GM20000 (cell line): ENCODE measurements around the gene ELMO1.
A peak's percentile ranks its signal among the peaks of the same experiment; 100 is the strongest.

Experiments
- DNase-seq: peaks from one replicate; pipeline ENCODE4 v3.0.0; 2012; ENCODE audit warnings: low spot score
- TF ChIP-seq, protein P1 (sequence below): IDR thresholded peaks from 2 replicates; pipeline ENCODE4 v1.5.1; 2012; ENCODE audit warnings: mild to moderate bottlenecking, control low read depth; ENCODE audit errors: extremely low read depth, missing control alignments

The ELMO1 gene

DNA sequence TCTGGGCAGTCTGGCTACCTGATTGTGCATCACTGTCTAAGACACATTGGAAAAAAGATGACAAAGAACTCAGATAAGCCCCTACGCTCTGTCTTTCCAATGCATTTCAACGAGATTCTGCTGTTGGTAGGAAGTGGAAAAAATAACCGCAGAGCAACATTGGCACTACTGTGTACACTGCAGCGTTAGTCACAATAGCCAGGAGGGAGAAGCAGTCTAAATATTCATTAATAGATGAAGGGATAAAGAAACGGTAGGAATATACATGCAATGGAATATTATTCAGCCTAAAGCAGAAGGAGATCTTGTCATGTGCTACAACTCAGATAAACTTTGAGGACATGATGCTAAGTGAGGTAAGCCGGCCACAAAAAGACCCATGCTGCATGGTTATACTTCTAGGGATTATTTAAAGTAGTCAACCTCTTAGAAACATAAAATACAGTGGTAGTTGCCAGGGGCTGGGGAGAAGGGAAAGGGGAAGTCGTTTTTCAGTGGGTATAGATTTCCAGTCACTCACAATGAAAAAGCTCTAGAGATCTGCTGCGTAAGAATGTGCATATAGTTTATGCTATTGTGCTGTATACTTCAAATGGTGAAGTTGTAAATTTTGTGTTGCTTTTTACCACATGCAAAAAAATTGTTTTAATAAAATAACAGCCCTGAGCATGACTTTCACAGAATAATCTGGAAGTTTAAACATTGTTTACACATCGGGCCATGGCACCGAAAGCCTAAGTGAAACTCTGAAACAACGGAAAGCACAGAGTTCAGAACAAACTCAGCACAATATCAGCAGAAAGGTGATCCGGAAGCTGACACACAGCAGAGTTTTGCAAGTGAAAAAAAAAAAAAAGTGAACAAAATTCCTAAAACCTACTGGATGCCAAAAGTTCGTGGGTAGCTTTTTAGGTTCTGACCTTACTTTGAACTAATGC lies 40.1 kb downstream of the ELMO1 start:
- TF ChIP-seq, protein P1, sequence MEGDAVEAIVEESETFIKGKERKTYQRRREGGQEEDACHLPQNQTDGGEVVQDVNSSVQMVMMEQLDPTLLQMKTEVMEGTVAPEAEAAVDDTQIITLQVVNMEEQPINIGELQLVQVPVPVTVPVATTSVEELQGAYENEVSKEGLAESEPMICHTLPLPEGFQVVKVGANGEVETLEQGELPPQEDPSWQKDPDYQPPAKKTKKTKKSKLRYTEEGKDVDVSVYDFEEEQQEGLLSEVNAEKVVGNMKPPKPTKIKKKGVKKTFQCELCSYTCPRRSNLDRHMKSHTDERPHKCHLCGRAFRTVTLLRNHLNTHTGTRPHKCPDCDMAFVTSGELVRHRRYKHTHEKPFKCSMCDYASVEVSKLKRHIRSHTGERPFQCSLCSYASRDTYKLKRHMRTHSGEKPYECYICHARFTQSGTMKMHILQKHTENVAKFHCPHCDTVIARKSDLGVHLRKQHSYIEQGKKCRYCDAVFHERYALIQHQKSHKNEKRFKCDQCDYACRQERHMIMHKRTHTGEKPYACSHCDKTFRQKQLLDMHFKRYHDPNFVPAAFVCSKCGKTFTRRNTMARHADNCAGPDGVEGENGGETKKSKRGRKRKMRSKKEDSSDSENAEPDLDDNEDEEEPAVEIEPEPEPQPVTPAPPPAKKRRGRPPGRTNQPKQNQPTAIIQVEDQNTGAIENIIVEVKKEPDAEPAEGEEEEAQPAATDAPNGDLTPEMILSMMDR: no peak
- peak; percentile 30 for DNase-seq

DNA sequence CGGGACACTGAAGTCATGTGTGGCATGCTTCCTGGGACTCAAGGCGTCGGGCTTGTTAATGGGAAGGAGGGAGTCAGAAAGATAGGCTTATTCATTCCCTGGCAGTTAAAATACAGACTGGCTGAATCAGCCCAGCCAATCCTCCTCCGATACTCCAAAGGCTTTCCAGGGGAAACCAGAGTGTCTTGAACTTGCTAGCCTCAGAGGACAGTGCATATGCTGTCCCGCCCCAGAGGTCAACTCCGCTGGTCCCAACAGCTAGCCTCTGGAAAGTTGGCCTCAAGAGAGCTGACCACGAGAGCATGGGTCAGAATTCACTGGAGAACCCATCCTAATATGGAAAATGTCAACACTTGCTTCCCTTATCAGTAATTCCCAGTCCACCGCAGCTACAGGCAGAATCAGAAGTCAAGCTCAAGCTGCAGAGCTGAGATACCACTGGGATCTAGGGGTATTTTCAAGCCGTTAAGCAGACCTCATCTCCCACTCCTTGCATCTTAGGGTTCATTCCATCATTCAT lies 43.0 kb downstream of the ELMO1 start:
- DNase-seq: no peak
- TF ChIP-seq, protein P1: no peak

DNA sequence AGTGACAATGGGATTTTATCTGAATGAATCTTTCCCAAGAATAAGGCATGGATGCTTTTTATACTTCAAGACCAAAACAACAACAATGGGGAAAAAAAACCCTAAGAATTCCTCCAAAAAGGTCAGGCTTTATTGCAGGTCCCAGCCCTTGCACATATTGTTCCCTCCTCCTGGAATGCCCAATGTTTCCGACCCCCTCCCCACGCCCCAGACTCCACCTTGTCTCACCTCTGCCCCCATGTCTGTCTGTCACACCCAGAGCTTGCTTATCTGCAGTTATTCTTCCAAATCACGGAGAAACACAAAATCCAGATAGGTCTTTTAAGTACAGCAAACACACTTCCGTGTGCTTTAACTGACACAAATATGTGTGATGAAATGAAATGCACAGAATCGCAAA lies 43.5 kb downstream of the ELMO1 start:
- DNase-seq: no peak
- TF ChIP-seq, protein P1: no peak

DNA sequence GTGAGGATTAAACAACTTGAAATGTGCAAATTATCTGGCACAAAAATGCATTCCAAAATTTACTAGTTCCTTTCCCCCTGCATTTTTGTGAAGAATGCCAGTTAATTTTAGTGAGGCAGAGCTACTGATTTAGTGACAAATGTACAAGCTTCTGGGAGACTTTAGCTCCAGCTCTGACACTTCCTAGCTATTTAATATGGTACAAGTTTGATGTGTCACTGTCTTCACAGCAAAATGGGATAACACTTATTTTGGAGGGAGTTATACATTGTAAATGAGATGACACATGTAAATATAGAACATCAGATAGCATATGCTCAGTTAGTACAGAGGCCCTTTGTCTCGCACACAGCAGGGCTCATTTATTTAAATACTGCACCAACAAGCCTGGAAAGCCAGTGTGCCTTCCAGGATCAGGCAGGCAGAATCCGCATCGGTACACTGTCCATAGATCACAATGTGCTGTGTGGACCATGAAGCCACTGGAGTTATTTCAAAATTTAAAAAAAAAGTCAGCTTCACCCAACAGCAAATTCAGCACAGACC lies 48.7 kb downstream of the ELMO1 start:
- TF ChIP-seq, protein P1: no peak
- no peak for DNase-seq

DNA sequence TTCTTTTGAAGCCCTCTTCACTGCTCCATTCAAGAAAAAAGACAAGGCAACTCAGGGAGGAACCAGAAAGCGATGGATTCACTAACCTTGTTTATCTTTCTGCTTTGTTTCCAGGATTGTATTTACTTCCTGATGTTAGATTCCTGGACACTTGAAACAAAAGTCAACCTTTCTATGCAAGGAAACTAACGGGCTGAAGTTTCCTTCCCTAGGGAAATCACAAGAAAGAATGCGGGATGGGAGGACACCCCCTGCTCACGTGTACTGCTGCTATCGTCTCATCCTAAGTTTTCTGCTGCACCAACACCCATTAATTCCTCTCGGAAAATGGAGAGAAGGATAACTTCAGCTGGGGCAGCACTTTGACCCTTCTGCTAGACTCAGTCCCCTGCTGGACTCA lies 50.3 kb downstream of the ELMO1 start:
- DNase-seq: no peak
- TF ChIP-seq, protein P1: no peak

DNA sequence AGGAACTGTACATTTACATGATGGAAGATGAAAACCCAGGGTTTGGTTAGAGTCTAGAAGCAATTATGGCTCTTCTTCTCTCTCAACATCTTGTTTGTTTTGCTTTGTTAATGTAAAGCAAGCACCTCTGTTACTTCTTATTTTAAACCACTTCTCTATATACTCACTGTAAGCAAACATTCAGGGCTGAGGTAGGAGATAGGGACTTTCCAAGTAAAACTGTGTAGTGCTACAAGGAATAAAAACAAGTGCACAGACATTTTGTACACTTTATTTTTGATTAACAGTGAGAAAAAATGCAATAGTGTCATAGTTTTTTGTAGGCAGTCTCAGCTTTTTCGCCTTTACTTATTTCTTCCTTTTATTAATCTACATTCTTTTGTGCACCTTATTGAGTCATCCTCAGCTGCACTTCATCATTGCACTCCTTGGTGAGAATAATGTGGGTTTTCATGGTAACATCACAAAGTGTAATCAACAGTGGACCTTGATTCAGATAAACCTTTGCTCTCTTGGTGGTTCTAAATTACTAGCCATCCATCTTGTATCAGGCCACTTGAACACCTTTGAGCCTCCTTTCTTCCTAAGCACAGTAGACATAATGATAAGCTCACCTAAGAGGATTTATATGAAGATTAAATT lies 52.9 kb downstream of the ELMO1 start:
- TF ChIP-seq, protein P1: no peak

DNA sequence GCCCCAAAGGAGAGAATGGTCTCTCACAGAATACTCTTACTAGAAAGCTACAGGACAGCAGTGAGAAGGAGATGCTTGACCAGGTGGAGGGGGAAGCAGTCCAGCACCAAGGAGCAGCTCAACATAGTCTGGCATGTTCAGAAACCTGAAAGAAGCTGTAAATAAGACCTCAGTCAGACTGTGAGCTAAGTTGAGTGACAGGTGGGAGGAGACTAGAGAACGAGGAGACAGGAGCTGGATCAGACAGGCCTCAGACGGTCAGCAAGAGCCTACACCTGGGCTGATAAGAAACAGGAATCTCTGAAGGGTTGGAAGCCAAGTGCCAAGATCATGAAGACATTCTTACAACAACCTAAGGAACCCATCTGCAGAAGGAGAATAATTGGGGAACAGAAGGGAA lies 54.5 kb downstream of the ELMO1 start:
- DNase-seq: peak; percentile 28
- TF ChIP-seq, protein P1: no peak

More for the DNA sequence above, 52.9 kb downstream of the ELMO1 start:
- DNase-seq: no peak
